GM18505 (cell line): ENCODE results near the gene AP5B1.

Source experiments
- ATAC-seq: cut with Tn5 transposase; IDR thresholded peaks from one replicate; pipeline ENCODE4 v1.9.1; 2021; ENCODE audit not compliant: unreplicated experiment
- POLR2A ChIP-seq: IDR thresholded peaks from 4 replicates; pipeline ENCODE4 v1.6.1; 2011; ENCODE audit warnings: borderline replicate concordance; ENCODE audit not compliant: insufficient read depth, insufficient read length; ENCODE audit errors: extremely low read depth

Gene AP5B1

GRCh38 chr11:65810046-65810868 lies 29.5 kb upstream of the AP5B1 start:
- ATAC-seq = no peak

GRCh38 chr11:65809496-65809895 lies 28.7 kb upstream of the AP5B1 start:
- TF ChIP-seq POLR2A = no peak
- ATAC-seq = no peak

More at GRCh38 chr11:65810046-65810868, 29.5 kb upstream of the AP5B1 start:
- no peak for TF ChIP-seq POLR2A

- ATAC-seq = no peak
These were observed 28.1 kb upstream of the AP5B1 start for GRCh38 chr11:65808744-65809341.

GRCh38 chr11:65806979-65807378 lies 26.2 kb upstream of the AP5B1 start:
- TF ChIP-seq POLR2A = no peak
- ATAC-seq = no peak

More at GRCh38 chr11:65808744-65809341, 28.1 kb upstream of the AP5B1 start:
- no peak for TF ChIP-seq POLR2A

- ATAC-seq = no peak
- no peak for TF ChIP-seq POLR2A
These were observed 23.2 kb upstream of the AP5B1 start for GRCh38 chr11:65803797-65804492.

- peak; percentile 78 for ATAC-seq
These were observed 22.1 kb upstream of the AP5B1 start for GRCh38 chr11:65802841-65803240.

GRCh38 chr11:65801153-65801987 lies 20.6 kb upstream of the AP5B1 start:
- no peak for ATAC-seq
- TF ChIP-seq POLR2A = no peak

More at GRCh38 chr11:65802841-65803240, 22.1 kb upstream of the AP5B1 start:
- no peak for TF ChIP-seq POLR2A

- no peak for ATAC-seq
These were observed 18.1 kb upstream of the AP5B1 start for GRCh38 chr11:65798882-65799281.

GRCh38 chr11:65797711-65798110 lies 16.9 kb upstream of the AP5B1 start:
- TF ChIP-seq POLR2A = no peak
- no peak for ATAC-seq

More at GRCh38 chr11:65798882-65799281, 18.1 kb upstream of the AP5B1 start:
- no peak for TF ChIP-seq POLR2A

GRCh38 chr11:65796726-65797601 lies 16.2 kb upstream of the AP5B1 start:
- ATAC-seq = no peak
- TF ChIP-seq POLR2A = no peak

- ATAC-seq = no peak
- no peak for TF ChIP-seq POLR2A
These were observed 14.1 kb upstream of the AP5B1 start for GRCh38 chr11:65794570-65795510.
